HG02885 (cell line): ENCODE measurements around the gene CCT5.
A peak's percentile ranks its signal among the peaks of the same experiment; 100 is the strongest.
"Not testable (repeated sequence)": the region's sequence is repeated elsewhere in the genome, so short reads cannot be mapped to it uniquely, and the experiment has no call there.

ENCODE experiments used
- ATAC-seq: cut with Tn5 transposase; IDR thresholded peaks from one replicate; pipeline ENCODE4 v1.9.1; 2021; ENCODE audit warnings: mild to moderate bottlenecking; ENCODE audit not compliant: unreplicated experiment, poor library complexity

CCT5 gene

GRCh38 chr5:10275460-10275859 is 25.4 kb downstream of the CCT5 start:
- no peak for ATAC-seq

GRCh38 chr5:10275991-10276390 is 25.9 kb downstream of the CCT5 start:
- no peak for ATAC-seq

DNA sequence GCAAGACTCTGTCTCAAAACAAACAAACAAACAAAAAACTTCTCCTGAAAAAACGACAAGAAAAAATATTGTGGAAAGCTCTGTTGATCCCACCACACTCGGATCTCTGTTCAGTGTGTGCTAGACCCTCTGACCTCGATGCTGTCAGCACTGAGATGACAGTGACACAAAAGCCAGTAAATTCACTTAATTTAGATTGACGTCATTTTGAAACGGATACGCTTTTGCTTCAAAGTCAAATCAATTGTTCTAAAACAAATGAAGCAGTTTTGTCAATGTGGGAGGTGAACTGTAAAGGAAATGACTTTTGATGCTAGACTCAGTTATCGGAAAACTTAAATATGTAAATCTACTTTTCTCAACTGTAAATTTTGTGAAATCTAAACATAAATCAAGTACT is 26.6 kb downstream of the CCT5 start:
- no peak for ATAC-seq

DNA sequence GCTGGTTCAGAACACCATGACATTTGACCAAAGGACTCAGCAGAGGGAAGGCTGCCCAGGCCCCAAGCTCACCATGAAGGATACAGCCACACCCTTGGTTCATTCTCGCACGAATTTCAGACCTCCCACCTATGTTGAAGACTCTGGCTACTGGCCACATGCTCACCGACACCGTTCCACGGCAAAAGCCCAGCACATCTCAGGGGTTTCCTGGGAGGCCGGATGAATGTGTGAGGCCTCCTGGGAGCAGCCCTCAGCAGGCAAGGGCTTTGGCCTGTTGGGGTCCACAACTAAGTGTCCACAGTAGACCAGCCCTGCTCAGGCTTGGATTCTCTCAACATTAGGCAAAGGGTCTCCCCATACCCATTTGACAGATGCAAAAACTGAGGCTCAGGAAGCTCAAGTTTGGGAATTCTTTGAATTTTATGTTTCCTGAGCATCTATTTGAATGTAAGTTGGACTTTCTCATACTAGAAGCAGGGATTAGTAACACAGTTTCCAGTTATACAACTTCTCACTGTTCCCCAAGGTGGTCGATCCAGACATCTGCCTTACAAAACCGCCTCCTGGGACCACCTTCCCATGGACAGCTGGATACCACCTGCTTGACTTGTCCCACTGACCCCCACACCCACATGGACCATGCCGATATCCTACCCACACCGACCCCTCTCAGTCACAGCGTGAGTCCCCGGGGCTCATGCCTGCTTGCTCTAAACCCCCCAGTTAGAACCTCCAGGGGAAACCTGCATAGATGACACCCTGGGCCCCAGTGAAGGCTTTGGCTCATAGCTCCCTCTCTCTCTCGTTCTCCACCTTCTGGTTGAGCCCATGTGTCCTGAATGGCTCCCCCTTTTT is 27.9 kb downstream of the CCT5 start:
- no peak for ATAC-seq

DNA sequence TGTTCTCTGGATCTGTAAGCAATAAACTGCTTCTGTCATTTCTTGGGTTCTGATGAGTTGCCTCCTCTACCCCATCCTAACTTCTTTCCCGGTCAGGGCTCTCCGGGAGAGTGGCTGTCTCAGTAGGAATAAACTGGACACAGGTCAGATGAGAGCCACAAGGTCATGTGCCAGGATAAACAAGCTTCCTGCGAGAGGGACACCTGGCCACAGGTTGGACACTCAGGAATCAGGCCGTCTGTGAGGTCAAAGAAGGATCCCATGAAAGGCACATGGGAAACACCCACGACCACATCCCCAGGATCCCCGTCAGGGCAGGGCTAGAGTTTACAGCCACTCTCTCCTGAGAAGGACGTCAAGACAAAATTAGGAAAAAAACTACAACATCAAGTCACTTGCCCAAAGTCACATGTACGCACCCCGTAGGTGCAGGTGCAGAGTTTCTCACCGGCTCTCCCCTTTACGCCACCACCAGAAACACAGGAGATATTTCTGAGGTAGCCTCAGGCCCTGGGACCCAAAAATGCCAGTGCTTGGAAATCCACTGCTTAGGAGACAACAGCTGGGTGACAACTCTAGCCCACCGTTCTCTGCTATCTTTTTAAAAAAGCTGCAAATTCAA is 28.7 kb downstream of the CCT5 start:
- no peak for ATAC-seq

- no peak for ATAC-seq
These were observed 29.2 kb downstream of the CCT5 start for GRCh38 chr5:10279328-10279727.

DNA sequence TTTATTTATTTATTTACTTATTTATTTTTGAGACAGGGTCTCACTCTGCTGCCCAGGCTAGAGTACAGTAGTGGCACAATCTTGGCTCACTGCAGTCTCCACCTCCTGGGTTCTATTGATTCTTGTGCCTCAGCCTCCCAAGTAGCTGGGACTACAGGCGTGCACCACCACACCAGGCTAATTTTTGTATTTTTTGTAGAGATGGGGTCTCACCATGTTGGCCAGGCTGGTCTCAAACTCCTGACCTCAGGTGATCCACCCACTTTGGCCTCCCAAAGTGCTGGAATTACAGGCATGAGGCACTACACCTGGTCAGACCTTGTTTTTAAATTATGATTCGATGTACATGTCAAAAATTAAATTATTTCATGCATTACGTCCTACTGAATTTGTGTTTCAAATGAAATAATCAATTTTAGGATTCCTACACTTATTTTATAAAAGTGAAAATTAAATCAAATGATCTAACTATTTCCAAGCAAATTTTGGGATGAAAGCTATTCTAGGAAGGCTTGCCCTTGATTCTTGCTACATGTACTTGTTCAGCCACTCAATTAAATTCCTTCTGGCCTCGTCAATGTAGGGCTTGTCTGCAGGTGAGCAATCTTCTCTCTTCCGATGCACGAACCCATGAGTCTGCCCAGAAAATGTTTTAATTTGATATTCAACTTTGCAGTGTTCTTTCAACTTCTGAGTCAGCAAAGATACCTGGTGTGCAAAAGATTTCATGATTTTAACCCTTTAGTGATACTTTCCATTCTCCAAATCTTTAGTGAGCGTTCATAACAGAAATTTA is 30.0 kb downstream of the CCT5 start:
- ATAC-seq, result no peak

GRCh38 chr5:10283927-10284635 is 34.0 kb downstream of the CCT5 start:
- peak; percentile 94 for ATAC-seq

- not testable (repeated sequence) for ATAC-seq
These were observed 35.3 kb downstream of the CCT5 start for GRCh38 chr5:10285362-10285761.

- ATAC-seq, result no peak
These were observed 36.2 kb downstream of the CCT5 start for GRCh38 chr5:10286162-10286861.

DNA sequence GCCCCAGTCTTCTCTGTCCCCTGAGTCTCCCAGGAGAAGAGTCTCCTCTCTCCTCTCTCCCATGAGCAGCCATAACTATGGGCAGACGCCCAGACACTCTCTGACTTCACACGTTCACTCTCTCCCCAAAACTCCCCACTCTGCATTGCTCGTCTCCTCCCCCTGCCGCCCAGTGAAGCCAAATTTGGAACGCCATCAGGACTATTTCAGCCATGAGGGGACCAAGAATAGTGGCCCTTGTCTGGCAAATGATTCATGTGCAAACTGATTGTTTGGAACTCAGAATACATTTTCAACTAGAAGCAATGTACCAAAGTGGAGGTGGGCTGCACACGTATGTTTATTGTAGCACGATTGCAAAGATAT is 36.8 kb downstream of the CCT5 start:
- no peak for ATAC-seq

- ATAC-seq, result peak; percentile 40
These were observed 38.6 kb downstream of the CCT5 start for GRCh38 chr5:10288592-10289219.

DNA sequence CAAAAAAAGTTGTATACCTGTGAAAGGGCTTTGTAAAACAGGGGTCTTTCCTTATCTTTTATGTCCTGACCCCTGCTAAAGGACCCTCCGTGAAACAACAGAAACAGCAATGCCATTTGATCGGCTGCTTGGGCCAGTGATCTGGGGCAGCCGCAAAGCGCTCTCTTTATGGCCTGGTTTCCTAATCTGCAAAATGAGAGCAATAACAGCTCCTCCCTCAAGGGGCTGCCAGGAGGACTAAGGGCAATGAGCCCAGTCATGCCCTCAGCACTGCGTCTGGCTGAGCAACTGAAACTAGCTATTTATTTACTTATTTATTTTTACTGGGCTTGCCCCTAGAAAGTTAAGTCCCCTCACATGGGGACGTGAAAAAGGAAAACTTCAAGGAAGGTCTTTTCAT is 39.3 kb downstream of the CCT5 start:
- ATAC-seq, result no peak

DNA sequence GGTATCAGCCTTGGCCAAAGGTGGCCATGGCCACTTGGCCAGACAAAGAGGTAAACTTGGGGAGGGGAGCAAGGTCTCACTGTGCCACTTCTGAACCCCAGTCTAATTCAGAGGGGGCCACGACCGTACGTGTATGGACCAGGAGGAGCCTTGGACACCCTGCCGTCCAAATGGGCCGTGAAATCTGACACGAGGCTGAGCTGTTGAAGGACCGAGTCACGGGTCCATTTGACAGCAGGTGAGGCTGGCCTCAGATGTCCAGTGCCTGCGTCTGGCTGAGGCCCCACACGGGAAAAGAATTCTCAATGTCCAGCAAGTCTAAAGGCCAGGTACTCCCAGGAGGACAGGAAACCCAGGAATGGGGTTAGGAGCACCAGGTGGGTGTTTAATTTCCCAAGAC is 39.9 kb downstream of the CCT5 start:
- no peak for ATAC-seq

DNA sequence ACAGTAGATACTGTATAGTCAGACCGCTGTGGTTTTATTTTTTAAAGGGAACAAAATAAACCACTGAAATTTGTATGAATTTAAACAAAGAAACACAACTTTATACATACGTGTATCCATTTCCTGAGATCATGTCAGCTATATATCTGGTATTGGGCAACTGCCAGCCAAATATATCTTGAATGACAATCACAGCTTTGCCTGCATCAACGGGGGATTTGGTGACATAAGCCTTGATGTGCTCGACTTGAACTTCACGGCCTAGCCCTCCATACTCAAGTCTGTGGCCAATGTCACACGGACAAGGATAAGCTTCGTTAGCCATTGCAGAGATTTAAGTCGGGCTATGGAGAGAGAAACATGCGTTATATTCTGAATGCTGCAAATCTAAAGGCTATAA is 40.4 kb downstream of the CCT5 start:
- no peak for ATAC-seq

DNA sequence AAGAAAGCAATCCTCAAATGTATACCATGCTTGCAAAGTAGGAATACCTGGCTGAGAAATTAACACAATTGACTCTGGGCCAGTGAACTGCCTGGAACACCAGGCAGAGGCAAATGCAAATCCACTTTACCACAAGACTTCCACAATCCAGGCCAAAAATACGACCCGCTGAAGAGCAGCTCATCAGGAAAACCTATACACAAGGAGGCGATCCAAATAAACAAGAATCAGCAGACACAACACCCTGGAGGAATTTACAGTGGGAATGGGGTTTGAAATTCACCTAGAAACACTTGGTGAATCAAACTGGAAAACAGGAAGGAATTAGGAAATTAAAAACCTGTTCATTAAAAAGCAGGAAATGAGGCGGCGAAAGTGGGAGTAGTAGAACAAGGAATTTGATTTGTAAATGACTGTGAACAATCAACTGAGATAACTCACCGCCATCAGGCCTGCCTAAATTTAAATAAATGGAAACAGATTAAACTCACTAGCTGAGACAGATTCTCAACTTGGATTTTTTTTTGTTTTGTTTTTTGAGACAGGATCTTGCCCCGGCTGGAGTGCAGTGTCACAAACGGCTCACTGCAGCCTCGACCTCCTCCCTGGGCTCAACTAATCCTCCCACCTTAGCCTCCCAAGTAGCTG is 41.7 kb downstream of the CCT5 start:
- no peak for ATAC-seq

- ATAC-seq, result no peak
These were observed 44.0 kb downstream of the CCT5 start for GRCh38 chr5:10293907-10294662.

DNA sequence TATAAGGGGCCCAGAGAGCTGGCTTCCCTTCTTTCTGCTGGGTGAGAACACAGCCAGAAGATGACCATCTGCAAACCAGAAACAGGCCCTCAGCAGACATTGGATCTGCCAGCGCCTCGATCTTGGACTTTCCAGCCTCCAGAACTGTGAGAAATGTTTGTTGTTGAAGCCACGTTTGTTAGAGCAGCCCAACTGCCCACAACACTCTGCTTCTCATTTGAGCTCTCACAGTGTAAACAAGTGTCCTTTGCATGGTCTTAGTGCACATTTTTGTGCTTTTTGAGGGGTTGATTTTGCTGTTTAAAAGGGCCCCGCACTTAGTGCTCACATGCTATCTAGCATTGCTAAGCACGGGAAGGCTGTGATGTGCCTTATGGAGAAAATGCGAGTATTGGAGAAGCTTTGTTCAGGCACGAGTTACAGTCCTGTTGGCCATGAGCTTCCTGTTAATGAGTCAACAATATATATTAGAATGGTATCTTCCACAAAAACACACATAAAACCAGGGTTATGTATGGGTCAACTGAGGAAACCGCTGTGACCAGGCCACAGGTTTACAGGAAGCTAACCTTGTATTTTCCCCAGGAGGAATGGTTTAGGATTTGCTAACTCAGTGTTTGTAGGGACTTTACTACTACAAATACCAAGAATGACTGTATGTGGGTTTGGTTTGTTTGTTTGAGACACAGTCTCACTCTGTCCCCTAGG is 45.7 kb downstream of the CCT5 start:
- ATAC-seq, result no peak
